Measurements from ENCODE around the gene SLC26A9. TPM values are rescaled to one million over a fixed set of nuclear protein-coding genes. Genes with fewer than 3 reads are reported as not detected.

SLC26A9 gene
- total RNA-seq (2014; rRNA removed; shearing (Covaris generic); ENCODE audit: low replicate concordance) = not detected in 2 replicates

GRCh38 chr1:205943245-205943644 is at the start of gene SLC26A9:
SLC26A9 (minus strand) TSS chr1:205943456; CDS start chr1:205935820, 7,636 bp downstream.
- DNase-seq (ENCODE audit: low read depth) = no peak
- in situ Hi-C loops (cut with HindIII; ENCODE audit: low pct_unique_long_range_greater_than_20kb, low sequenced_read_pairs) = no loop called here

GRCh38 chr1:205992218-205992882 is 49.1 kb upstream of the SLC26A9 start:
- in situ Hi-C loops (cut with HindIII; ENCODE audit: low pct_unique_long_range_greater_than_20kb, low sequenced_read_pairs) = no loop called here
- no peak for DNase-seq (ENCODE audit: low read depth)

GRCh38 chr1:205991237-205991636 is 48.0 kb upstream of the SLC26A9 start:
- in situ Hi-C loops (cut with HindIII; ENCODE audit: low pct_unique_long_range_greater_than_20kb, low sequenced_read_pairs) = no loop called here
- DNase-seq (ENCODE audit: low read depth) = no peak

- DNase-seq (ENCODE audit: low read depth) = no peak
- in situ Hi-C loops (cut with HindIII; ENCODE audit: low pct_unique_long_range_greater_than_20kb, low sequenced_read_pairs) = no loop called here
Observed at GRCh38 chr1:205990226-205990625, 47.0 kb upstream of the SLC26A9 start.

- in situ Hi-C loops (cut with HindIII; ENCODE audit: low pct_unique_long_range_greater_than_20kb, low sequenced_read_pairs) = no loop called here
- DNase-seq (ENCODE audit: low read depth) = no peak
Observed at GRCh38 chr1:205989786-205990185, 46.5 kb upstream of the SLC26A9 start.

- DNase-seq (ENCODE audit: low read depth) = no peak
- in situ Hi-C loops (cut with HindIII; ENCODE audit: low pct_unique_long_range_greater_than_20kb, low sequenced_read_pairs) = no loop called here
Observed at GRCh38 chr1:205988585-205988995, 45.3 kb upstream of the SLC26A9 start.

- in situ Hi-C loops (cut with HindIII; ENCODE audit: low pct_unique_long_range_greater_than_20kb, low sequenced_read_pairs) = no loop called here
- DNase-seq (ENCODE audit: low read depth) = no peak
Observed at GRCh38 chr1:205986861-205987260, 43.6 kb upstream of the SLC26A9 start.

- no peak for DNase-seq (ENCODE audit: low read depth)
- in situ Hi-C loops (cut with HindIII; ENCODE audit: low pct_unique_long_range_greater_than_20kb, low sequenced_read_pairs) = no loop called here
Observed at GRCh38 chr1:205986292-205986691, 43.0 kb upstream of the SLC26A9 start.

GRCh38 chr1:205985330-205986005 is 42.2 kb upstream of the SLC26A9 start:
- in situ Hi-C loops (cut with HindIII; ENCODE audit: low pct_unique_long_range_greater_than_20kb, low sequenced_read_pairs) = no loop called here
- peak; percentile 85 for DNase-seq (ENCODE audit: low read depth)

- in situ Hi-C loops (cut with HindIII; ENCODE audit: low pct_unique_long_range_greater_than_20kb, low sequenced_read_pairs) = no loop called here
- peak; percentile 60 for DNase-seq (ENCODE audit: low read depth)
Observed at GRCh38 chr1:205983925-205984725, 40.9 kb upstream of the SLC26A9 start.

GRCh38 chr1:205981257-205981656 is 38.0 kb upstream of the SLC26A9 start:
- DNase-seq (ENCODE audit: low read depth) = no peak
- in situ Hi-C loops (cut with HindIII; ENCODE audit: low pct_unique_long_range_greater_than_20kb, low sequenced_read_pairs) = no loop called here

GRCh38 chr1:205980237-205980870 is 37.1 kb upstream of the SLC26A9 start:
- in situ Hi-C loops (cut with HindIII; ENCODE audit: low pct_unique_long_range_greater_than_20kb, low sequenced_read_pairs) = no loop called here
- no peak for DNase-seq (ENCODE audit: low read depth)

- no peak for DNase-seq (ENCODE audit: low read depth)
- in situ Hi-C loops (cut with HindIII; ENCODE audit: low pct_unique_long_range_greater_than_20kb, low sequenced_read_pairs) = loop anchor here (5.0 kb wide), 1 partner anchor 52 kb away; no protein-coding TSS in a partner anchor
Observed at GRCh38 chr1:205979301-205979700, 36.0 kb upstream of the SLC26A9 start.

- no peak for DNase-seq (ENCODE audit: low read depth)
- in situ Hi-C loops (cut with HindIII; ENCODE audit: low pct_unique_long_range_greater_than_20kb, low sequenced_read_pairs) = loop anchor here (5.0 kb wide), 1 partner anchor 51 kb away; no protein-coding TSS in a partner anchor
Observed at GRCh38 chr1:205978676-205979075, 35.4 kb upstream of the SLC26A9 start.

GRCh38 chr1:205977402-205978014 is 34.3 kb upstream of the SLC26A9 start:
- DNase-seq (ENCODE audit: low read depth) = peak; percentile 58
- in situ Hi-C loops (cut with HindIII; ENCODE audit: low pct_unique_long_range_greater_than_20kb, low sequenced_read_pairs) = loop anchor here (5.0 kb wide), 1 partner anchor 50 kb away; no protein-coding TSS in a partner anchor

- DNase-seq (ENCODE audit: low read depth) = no peak
- in situ Hi-C loops (cut with HindIII; ENCODE audit: low pct_unique_long_range_greater_than_20kb, low sequenced_read_pairs) = loop anchor here (5.0 kb wide), 1 partner anchor 50 kb away; no protein-coding TSS in a partner anchor
Observed at GRCh38 chr1:205976708-205977401, 33.6 kb upstream of the SLC26A9 start.

GRCh38 chr1:205976036-205976435 is 32.8 kb upstream of the SLC26A9 start:
- DNase-seq (ENCODE audit: low read depth) = no peak
- in situ Hi-C loops (cut with HindIII; ENCODE audit: low pct_unique_long_range_greater_than_20kb, low sequenced_read_pairs) = loop anchor here (5.0 kb wide), 1 partner anchor 49 kb away; no protein-coding TSS in a partner anchor
